Activated B cell treated with CpG ODN at 0.5 μM for 24 hours (primary cell): ENCODE measurements around the gene ZBTB21. TPM values are rescaled to one million over a fixed set of nuclear protein-coding genes. Genes with fewer than 3 reads are reported as not detected.

Source experiments
- ATAC-seq: fragments of 200-7000 bp; cut with Tn5 transposase; one replicate; pipeline ENCODE4 v1.10.0; 2021; ENCODE audit warnings: low read depth, mild to moderate bottlenecking, moderate library complexity
- CTCF ChIA-PET: fragments of 350-600 bp; sonication (Branson Sonifier 250); formaldehyde crosslinking; loops from one replicate; lab custom pipeline; 2021; ENCODE audit warnings: antibody characterized with exemption; lab: Charles Lee
- POLR2A ChIA-PET: fragments of 350-600 bp; sonication (Branson Sonifier 250); formaldehyde crosslinking; loops from one replicate; lab custom pipeline; 2021; ENCODE audit warnings: antibody characterized with exemption; lab: Charles Lee
- DNase-seq: peaks from one replicate; pipeline ENCODE4 v3.0.0; 2022
- H3K27ac Mint-ChIP-seq: one replicate; pipeline ENCODE4 v1.8.0; 2020; ENCODE audit warnings: mixed read lengths
- H3K27me3 Mint-ChIP-seq: one replicate; pipeline ENCODE4 v1.8.0; 2021; ENCODE audit warnings: mixed read lengths
- H3K36me3 Mint-ChIP-seq: one replicate; pipeline ENCODE4 v1.8.0; 2021; ENCODE audit warnings: low read depth, mixed read lengths
- H3K4me1 Mint-ChIP-seq: one replicate; pipeline ENCODE4 v1.8.0; 2021; ENCODE audit warnings: mixed read lengths
- H3K4me3 Mint-ChIP-seq: one replicate; pipeline ENCODE4 v1.8.0; 2020; ENCODE audit warnings: mild to moderate bottlenecking, mixed read lengths
- H3K9me3 Mint-ChIP-seq: one replicate; pipeline ENCODE4 v1.8.0; 2020; ENCODE audit warnings: mixed read lengths
- CTCF ChIP-seq: fragments of 200-600 bp; IDR thresholded peaks from one replicate; pipeline ENCODE4 v1.8.0; 2022; ENCODE audit warnings: antibody characterized with exemption, mild to moderate bottlenecking
- intact Hi-C: fragments of 100-400 bp; cut with micrococcal nuclease; formaldehyde crosslinking; loops from one replicate; pipeline ENCODE4 v1.15.1; 2024
- total RNA-seq: library from RNA; stranded (reverse); gene quantifications from 2 replicates; pipeline ENCODE4 v1.2.3, GENCODE V29; 2022

Gene ZBTB21
- total RNA-seq, 1 donor from 2014 or later = 24.2 TPM

DNA sequence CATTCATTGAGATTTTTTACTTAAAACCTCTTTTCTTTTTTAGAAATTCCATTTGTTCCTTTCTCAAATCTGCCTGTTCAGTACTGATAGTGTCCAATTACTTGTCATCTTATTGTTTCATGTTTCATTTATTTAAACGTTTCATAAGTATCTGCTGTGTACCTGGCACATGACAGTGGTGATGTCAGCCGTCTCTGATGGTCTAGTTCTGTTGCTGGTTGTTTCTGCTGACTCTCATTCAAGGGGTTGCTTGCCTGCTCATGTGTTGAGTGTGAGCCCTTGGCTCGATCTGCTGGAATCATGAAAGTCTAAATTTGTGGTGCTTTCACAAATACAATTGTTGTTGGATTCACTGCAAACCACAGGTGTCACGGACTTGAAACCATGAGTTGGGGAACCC lies 30.8 kb downstream of the ZBTB21 start:
- ChIA-PET POLR2A (no interaction called here), CTCF (no interaction called here)
- H3K36me3 Mint-ChIP-seq = no peaks in the 10 kb centered on the region
- DNase-seq (no peak), ATAC-seq (no peak)
- intact Hi-C loops = no loop called here
- H3K9me3 Mint-ChIP-seq = peaks cover 19% of the 10 kb centered on the region
- TF ChIP-seq CTCF = no peak
- peaks cover 3% of the 10 kb centered on the region for H3K27me3 Mint-ChIP-seq
- no peak overlapping the region for H3K27ac Mint-ChIP-seq
- H3K4me1 Mint-ChIP-seq = peaks cover 6% of the 10 kb centered on the region
- no peak overlapping the region for H3K4me3 Mint-ChIP-seq

- ChIA-PET POLR2A (no interaction called here), CTCF (no interaction called here)
- TF ChIP-seq CTCF = no peak
- intact Hi-C loops = no loop called here
- no peak overlapping the region for H3K27ac Mint-ChIP-seq
- H3K4me1 Mint-ChIP-seq = peaks cover 14% of the 10 kb centered on the region
- H3K9me3 Mint-ChIP-seq = peaks cover 9% of the 10 kb centered on the region
- no peak overlapping the region for H3K4me3 Mint-ChIP-seq
- H3K27me3 Mint-ChIP-seq = peaks cover 3% of the 10 kb centered on the region
- DNase-seq (no peak), ATAC-seq (no peak)
- H3K36me3 Mint-ChIP-seq = no peaks in the 10 kb centered on the region
Observed at GRCh38 chr21:41977034-41977950, 32.9 kb downstream of the ZBTB21 start.

DNA sequence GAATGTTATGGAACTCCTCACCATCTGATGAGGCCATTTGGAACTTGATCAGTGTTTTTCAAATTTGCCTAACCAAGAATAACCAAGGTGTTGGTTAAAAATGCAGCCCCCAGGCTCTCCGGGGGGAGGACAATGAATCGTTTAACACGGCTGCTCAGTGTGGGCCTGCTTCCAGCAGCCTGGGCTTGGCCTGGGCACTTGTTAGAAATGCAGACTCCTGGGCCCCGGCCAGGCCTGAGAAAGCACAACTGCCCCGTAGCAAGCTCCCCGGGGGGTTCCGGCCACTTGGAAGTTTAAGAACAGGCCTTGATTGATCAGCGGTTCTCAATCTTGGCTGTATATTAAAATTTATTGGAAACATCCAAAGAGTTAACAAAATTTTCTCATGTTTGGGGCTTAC lies 33.5 kb downstream of the ZBTB21 start:
- no peak for ATAC-seq
- H3K27ac Mint-ChIP-seq = no peak overlapping the region
- no peak overlapping the region for H3K4me3 Mint-ChIP-seq
- H3K9me3 Mint-ChIP-seq = peaks cover 8% of the 10 kb centered on the region
- POLR2A ChIA-PET = no interaction called here
- intact Hi-C loops = no loop called here
- no peak for TF ChIP-seq CTCF
- DNase-seq = no peak
- CTCF ChIA-PET = no interaction called here
- peaks cover 14% of the 10 kb centered on the region for H3K4me1 Mint-ChIP-seq
- H3K36me3 Mint-ChIP-seq = no peaks in the 10 kb centered on the region
- H3K27me3 Mint-ChIP-seq = peaks cover 3% of the 10 kb centered on the region

GRCh38 chr21:41975391-41976272 lies 34.5 kb downstream of the ZBTB21 start:
- no peak for ATAC-seq
- ChIA-PET CTCF (no interaction called here), POLR2A (no interaction called here)
- H3K4me1 Mint-ChIP-seq = peaks cover 14% of the 10 kb centered on the region
- DNase-seq = no peak
- H3K27ac Mint-ChIP-seq = no peak overlapping the region
- no peaks in the 10 kb centered on the region for H3K36me3 Mint-ChIP-seq
- TF ChIP-seq CTCF = no peak
- peaks cover 8% of the 10 kb centered on the region for H3K9me3 Mint-ChIP-seq
- intact Hi-C loops = no loop called here
- H3K4me3 Mint-ChIP-seq = no peak overlapping the region
- H3K27me3 Mint-ChIP-seq = peaks cover 3% of the 10 kb centered on the region

- Mint-ChIP-seq H3K9me3 (peaks cover 8% of the 10 kb centered on the region), H3K36me3 (no peaks in the 10 kb centered on the region), H3K27me3 (peaks cover 3% of the 10 kb centered on the region), H3K4me1 (peaks cover 14% of the 10 kb centered on the region), H3K27ac (no peak overlapping the region), H3K4me3 (no peak overlapping the region)
- ATAC-seq = no peak
- intact Hi-C loops = no loop called here
- ChIA-PET POLR2A (no interaction called here), CTCF (no interaction called here)
- no peak for DNase-seq
- TF ChIP-seq CTCF = no peak
Observed at GRCh38 chr21:41974752-41975053, 35.5 kb downstream of the ZBTB21 start.
